GM19324 (cell line): ENCODE data around the gene PLEKHA1.

ENCODE experiments used
- ATAC-seq: cut with Tn5 transposase; IDR thresholded peaks from one replicate; pipeline ENCODE4 v1.9.1; 2021; ENCODE audit warnings: mild to moderate bottlenecking, moderate library complexity; ENCODE audit not compliant: unreplicated experiment, low FRiP score

The PLEKHA1 gene

DNA sequence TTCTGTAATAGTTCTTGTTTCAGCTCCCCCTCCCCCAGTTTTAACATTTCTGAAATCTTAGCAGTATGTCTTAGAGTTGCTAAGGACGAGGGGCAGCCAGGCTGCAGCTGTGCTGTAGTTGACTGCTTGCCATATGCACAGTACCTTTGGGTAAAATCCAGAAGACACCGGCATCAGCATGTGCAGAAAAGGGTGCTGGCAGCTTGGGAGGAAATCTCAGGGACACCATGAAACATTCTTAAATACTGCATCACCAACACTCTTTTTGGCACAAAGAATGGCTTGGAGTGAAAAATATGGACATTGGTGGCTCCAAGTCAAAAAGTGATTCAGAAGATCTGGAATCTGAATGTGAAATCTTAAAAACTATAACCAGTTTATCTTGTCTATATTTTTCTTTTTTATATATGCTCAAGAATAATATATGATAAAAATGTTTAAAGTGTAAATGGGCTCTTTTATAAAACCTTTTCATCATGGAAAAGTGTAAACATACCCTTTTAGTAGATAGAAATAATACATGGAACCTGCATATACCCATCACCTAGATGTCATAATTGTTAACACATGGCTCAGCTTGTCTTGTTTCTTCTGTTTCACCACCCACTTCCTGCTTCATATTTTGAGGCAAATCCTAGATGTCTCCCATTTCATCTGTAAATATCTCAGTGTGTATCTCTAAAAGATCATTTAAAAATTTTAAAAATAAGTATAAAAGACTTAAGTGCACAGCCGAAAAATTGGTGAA is 45.5 kb downstream of the PLEKHA1 start:
- no peak for ATAC-seq

DNA sequence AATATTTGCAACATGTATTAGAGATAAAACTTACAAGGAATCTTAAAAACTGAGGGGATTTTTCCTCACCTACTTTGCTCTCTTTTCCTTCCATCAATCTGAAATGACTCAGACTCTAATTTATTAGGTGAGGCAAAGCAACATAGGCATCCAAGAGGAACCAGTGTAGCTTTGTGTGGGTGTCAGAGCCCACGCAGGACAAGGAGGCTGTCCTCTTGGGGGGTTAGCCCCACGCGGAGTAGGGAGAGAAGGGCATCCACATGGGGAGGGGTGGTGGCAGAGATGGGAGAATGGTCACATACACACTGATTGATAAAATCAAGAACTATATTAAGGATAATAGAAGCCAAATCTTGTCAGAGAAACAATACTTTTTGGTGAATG is 46.1 kb downstream of the PLEKHA1 start:
- no peak for ATAC-seq

DNA sequence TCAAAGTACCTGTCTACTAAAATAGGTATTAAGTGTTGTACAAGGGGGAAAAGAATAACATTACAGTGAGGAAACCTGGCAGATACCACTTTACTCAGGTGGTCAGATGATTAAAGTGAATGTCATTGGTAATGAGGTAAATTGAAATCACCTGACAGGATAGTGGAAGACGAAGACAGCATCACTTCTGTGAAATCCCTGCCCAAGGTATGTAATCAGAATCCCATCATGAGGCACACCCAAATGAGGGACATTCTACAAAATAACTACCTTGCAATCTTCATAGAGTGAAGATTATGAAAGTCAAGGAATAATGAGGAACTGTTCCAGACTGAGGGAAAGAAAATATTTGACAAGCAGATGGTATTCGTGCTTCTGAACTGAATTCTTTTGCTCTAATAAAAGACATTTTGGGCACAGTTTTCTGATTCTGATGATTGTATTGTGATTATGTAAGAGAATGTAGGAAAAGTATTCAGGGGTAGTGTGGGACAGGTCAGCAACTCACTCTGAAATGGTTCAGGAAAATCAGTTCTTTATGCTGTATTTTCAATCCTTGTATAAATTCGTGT is 46.6 kb downstream of the PLEKHA1 start:
- ATAC-seq, result no peak

DNA sequence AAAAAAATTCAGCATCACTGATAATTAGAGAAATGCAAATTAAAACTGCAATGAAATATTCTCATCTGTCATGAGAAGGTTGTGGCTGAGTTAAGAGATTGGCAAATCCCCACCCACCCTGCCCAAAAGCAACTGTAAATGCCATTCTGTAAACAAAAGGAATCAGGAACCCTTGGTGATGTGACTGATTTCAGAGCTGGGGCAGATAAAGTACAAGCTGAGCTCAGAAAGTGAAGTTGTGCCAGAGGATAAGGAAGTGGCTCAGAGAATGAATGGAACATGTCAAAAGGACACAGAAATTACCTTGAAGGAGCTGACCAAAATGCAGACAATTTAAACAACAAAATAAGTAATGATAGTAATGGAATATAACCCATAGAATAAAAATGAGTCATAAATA is 47.2 kb downstream of the PLEKHA1 start:
- ATAC-seq, result no peak

DNA sequence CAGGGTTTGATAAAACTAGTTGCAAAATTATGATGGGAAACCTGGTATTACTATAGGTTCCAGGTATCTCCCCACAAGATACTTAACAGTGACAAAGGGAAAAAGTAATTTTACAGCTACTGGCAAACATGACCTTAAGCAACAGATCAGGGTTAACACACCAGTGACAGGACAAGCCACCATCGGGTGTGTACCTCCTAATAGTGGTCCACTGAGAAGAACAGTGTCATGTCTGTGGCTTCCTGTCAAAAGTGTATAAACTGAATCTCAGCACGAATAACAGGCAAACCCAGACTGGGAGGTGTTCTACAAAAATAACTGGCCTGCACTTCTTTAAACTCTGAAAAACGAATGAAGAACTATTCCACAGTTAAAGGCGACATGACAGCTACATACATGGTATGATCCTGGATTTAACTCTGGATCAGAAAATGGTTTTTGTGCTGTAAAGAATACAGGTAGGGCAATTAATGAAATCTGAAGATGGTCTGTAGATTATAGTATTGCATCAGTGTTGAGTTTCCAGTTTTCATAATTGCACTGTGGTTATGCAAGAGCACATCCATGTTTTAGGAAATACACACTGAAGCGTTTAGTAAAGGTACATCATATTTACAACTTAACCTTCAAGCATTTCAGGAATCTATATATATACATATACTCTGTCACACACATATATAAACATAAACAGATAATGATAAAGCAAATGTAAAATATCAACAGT is 47.9 kb downstream of the PLEKHA1 start:
- ATAC-seq, result no peak

DNA sequence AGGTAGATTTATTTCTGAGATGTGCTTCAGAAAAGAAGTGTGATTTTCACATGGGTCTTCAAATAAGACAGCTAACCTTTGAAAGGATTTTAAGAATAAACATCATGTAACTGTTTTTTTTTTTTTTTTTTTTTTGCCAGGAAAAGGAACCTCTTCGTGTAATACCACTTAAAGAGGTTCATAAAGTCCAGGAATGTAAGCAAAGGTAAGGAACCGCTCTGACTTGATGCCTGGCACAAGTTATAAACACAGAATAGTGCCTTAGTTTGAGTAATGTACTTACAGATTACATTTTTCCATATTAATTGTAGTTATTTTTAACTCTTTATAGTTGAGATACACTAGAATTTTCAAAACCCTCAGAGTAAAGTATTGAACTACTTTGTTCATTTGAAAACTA is 49.6 kb downstream of the PLEKHA1 start:
- ATAC-seq, result no peak

DNA sequence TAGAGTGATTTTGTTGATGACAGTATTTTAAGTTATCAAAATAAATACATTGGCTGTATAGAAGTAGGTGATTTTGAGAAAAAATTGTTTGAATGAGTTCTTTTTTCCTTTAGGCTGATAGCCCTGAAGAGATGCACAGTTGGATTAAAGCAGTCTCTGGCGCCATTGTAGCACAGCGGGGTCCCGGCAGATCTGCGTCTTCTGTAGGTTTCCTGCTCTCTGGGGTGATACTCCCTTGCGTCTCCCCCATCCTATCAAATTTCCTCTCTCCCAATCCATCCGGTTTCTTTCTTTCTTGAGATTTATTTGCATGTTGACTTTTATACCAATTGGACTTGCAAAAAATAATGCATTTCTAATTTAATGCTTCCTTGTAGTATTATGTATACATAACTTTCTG is 52.3 kb downstream of the PLEKHA1 start:
- ATAC-seq, result no peak

DNA sequence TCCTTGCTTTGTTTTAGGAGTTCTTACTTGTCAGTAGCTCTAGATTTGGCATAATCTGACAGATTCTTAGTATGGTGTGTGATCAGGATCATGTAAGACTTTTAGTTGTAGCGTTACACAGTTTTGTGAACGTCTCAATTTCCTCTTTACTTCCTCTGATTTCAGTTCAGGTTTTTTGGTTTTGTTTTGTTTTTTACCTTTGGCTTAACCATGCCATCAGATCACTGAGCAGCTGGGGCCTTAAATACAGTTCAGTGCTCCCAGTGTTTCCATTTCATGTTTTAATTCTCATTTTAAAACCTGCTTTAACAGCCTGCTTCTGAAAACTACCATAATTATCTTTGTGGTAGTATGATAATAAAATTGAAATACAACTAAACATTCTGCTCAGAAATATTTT is 52.8 kb downstream of the PLEKHA1 start:
- no peak for ATAC-seq

DNA sequence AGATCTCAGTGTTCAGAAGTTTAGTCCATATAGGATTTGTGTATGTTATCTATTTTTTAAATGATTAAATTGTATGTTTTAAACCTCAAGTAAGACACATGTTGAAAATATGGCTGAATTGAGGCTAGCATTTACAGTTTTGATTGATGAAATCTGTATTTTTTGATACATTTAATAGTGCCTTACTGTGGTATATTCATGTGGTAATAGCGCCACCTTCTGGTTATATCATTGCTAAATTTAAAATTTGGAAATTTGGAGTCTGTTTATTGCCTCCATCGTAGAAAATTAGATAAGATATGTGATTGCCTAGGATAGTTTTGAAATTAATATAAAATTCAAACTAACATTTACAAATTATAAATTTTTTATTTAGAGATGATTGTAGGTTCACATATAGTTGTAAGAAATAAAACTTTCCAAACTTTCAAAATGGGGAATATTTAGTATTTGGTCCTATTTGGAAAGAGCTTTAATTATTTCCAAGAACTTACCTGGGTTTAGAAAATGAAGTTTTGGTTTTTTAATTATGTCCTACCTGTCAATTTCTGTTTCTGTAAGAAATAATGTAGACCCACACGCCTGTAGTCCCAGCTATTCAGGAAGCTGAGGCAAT is 60.8 kb downstream of the PLEKHA1 start:
- no peak for ATAC-seq

DNA sequence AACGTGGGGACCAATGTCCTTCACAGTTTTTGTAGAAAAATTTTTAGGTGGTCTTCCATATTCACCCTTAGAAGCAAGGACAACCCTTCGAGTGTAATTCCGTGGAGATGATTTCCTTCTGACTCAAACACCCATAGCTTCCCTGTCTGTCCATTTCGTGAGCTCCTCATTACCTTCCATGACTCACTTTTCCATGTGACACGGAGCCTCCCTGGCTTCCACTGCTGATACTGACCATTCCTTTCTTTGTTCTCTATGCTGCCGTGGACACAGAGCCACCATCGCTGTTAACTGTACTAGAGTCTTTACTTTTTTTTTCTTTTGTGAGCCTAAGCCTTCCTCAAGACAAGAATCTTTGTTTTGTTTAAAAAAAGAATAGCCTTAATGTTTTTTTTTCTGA is 67.5 kb downstream of the PLEKHA1 start:
- ATAC-seq, result no peak

DNA sequence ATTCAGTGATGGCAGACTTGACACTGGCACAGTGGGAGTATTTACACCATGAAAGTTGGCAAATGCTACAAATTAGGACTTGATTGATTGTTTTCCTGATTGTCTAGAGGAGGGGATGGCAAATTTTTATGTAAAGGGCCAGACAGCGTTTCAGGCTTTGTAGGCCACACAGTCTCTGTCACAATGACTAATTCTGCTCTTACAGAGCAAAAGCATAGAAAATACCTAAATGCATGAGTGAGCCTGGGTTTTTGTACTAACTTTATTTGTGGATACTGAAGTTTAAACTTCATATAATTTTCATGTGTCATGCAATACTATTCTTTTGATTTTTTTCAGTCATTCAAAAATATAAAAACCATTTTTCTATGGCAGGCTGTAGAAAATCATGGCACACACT is 71.0 kb downstream of the PLEKHA1 start:
- no peak for ATAC-seq

DNA sequence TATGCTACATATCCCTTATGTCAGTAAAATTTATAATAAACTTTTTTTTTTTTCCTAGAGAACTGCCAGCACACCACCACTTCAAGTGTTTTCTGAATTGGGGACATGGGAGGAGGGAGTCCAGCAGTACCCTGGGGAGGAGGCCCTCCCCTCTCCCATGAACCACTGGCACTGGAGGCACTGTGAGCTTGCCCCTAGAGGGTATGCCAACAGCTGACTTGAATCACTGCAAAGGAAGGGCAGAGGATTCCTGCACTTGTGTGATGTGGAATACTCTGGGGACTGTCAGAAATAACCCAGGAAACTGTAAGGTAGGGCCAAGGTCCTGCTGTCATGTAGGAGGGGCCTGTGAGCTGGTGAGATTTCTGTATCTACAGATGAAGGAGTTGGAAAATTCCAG is 71.4 kb downstream of the PLEKHA1 start:
- ATAC-seq, result no peak

DNA sequence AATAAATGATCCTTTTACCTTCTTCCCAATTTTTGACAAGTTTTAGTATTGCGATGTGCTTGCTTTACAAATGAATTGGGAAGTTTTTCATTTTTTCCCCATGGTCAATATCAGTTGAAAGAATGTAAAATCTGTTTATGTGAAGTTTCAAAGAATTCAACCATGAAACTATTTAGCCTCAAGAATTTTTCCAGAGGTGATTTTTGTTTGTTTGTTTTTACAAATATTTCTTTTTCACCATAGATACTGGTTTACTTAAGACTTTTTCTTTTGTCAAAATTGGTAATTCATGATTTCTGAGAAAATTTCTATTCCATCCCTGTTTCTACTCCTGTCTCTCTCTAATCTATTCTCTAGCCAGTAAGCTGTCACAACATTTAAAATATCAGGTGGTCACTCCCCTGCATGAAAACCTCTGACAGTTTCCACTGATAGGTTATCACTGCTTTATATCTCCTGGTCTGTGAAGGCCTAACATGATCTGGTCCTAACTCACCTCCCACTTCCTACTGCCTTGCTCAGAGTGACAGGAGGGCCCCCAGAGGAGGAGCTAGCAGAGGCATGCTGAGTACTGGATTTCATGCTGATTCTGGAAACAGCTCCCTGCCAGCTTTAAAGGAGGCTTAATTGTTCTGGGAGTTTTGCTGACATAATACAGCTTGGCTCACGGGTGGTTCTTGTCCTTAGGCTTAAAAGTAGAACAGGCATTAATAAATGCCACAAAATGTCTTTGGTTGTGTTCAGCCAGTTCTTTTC is 72.3 kb downstream of the PLEKHA1 start:
- ATAC-seq, result no peak

DNA sequence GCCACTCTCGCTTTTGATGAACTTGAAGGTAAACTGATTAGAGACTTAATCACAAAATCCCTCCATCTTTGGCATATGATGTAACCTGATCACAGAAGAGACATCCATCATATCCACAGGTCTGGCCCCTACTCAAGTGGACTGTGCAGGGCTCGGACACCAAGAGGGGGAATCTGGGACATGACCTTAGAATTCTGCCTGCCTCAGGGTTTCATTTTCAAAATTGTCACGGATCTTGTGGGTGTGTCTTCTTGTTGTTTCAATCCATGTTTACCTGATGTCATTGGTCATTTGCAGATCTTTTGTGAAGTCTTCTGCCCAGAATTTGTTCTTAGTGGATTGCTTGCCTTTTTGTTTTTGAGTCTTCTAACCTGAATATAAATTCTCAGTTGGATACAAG is 74.1 kb downstream of the PLEKHA1 start:
- ATAC-seq, result no peak

DNA sequence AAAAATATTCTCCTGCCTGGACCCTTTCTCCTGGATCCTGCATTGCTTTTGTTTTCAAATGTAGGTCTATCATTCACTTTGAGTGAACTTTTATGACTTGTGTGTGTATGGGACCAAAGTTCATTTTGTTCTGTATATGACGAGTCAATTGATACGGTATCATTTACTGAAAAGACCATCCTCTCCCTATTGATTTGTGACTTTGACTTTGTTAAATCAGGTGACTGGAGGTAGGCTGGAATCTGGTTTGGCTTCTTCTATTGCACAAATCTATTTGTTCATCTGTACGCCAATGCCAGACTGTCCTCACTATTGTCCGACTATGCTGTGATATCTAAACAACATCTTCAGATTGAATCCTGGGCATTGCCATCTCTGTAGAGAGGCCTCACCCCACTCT is 74.6 kb downstream of the PLEKHA1 start:
- ATAC-seq, result no peak

DNA sequence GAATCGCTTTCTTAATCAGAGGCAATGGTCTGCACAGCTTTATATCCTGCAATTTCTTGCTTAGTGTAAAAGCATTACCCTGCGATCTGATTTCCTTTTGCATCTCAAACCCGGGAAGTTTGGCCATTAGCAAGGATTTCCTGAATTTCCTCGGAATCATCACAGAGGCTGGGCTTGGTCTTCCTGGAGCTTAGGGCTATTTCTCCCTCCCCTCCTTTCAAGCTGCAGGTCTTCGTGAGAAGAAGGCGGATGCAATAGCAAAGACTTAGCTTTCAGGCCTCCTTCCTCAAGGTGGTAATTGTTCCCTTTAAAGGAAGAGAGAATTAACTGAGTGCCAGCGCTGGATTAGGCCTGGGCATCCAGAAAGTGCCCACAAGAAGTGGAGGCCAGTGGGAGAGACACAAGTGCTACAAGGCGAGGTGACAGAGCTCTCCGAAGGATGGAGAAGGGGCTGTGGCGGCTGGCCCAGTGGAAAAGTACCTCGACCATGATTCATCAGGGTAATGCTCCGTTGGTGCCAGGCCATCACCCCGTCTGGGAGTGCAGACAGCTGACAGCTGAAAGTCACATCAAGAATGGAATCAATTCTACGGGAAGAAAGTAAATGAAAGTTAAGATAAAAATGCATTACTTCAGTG is 76.0 kb downstream of the PLEKHA1 start:
- ATAC-seq, result no peak

DNA sequence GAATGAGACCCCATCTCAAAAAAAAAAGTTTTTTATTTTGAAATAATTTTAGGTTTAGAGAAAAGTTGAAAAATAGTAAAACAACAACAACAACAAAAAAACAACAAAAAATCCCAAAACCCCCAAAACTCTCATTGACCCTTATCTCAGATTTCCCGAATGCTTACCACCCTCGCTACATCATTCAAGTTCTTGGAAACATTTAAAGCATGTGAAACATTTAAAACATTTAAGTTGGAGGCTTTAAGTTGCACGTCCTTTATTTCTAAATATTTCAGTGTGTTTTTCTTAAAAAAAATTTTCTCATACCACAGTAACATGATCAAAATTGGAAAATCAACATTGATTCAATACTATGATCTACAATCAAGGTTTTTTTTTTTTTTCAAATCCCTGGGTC is 79.6 kb downstream of the PLEKHA1 start:
- no peak for ATAC-seq

DNA sequence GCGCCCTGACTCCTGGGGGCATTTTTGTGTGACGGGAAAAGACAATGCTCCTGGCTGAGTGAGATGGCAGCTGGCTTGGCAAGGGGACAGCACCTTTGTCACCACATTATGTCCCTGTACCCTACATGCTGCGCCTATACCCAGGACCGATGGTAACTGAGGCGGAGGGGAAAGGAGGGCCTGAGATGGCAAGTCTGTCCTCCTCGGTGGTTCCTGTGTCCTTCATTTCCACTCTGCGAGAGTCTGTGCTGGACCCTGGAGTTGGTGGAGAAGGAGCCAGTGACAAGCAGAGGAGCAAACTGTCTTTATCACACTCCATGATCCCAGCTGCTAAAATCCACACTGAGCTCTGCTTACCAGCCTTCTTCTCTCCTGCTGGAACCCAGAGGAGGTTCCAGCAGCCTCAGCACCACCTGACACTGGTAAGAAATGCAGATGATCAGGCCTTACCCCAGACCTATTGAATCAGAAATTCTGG is 80.1 kb downstream of the PLEKHA1 start, which contains the start of gene ARMS2:
Gene ARMS2, plus strand, starts transcription at position 51 of the 478 bp plus-strand sequence. Its CDS starts 75 bp downstream, at position 126.
- no peak for ATAC-seq

DNA sequence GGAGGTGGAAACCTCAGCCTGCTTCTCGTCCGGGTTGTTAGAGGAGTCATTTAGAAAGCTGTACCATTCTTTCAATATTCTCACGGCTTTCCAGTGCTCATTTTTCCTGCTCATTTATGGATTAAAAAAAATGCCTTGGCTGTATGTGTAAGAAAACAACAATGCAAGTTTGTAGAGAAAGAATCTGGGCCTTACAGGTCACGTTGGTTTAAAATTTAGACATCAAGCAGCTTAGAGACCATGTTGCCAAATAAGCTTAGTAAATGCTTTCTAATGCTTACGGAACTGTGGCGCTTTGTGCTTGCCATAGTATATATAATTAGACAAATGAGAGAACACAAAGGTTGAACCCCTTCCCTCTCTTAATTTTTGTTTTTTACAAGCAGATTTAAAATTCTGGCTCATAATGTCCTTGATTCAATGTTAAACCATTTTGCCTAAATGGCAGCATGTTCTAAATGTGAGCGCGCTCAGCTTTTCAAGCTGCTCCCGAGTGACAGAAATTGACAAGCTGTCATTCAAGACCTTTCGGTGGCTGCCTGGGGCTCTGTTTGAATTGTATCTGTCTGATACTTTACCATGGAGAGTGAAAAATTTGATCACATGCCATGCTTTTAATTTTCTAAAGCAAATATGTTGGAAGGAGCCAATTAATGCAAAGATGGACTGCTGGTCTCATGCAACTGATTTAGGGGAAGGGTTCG is 81.0 kb downstream of the PLEKHA1 start:
- ATAC-seq, result no peak
